ENCODE measurements around the gene ZNF80.

The ZNF80 gene

DNA sequence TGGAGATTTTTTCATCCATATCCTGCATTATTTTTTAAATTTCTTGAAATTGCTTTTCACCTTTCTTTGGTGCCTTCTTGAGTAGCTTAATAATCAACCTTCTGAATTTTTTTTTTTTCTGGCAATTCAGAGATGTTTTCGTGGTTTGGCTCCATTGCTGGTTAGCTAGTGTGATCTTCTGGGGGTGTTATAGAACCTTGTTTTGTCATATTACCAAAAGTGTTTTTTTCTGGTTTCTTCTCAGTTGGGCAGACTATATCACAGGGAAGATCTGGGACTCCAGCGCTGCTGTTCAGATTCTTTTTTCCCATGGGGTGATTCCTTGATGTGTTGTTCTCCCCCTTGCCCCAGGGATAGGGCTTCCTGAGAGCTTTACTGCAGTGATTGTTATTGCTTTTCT, 32.6 kb upstream of the ZNF80 start:
- ChIA-PET CTCF (no interaction called here), POLR2A (no interaction called here)
- TF ChIP-seq, protein P1, sequence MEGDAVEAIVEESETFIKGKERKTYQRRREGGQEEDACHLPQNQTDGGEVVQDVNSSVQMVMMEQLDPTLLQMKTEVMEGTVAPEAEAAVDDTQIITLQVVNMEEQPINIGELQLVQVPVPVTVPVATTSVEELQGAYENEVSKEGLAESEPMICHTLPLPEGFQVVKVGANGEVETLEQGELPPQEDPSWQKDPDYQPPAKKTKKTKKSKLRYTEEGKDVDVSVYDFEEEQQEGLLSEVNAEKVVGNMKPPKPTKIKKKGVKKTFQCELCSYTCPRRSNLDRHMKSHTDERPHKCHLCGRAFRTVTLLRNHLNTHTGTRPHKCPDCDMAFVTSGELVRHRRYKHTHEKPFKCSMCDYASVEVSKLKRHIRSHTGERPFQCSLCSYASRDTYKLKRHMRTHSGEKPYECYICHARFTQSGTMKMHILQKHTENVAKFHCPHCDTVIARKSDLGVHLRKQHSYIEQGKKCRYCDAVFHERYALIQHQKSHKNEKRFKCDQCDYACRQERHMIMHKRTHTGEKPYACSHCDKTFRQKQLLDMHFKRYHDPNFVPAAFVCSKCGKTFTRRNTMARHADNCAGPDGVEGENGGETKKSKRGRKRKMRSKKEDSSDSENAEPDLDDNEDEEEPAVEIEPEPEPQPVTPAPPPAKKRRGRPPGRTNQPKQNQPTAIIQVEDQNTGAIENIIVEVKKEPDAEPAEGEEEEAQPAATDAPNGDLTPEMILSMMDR (IDR thresholded peaks at IDR 0.05; ENCODE audit: insufficient read depth, low read length, missing control alignments) = no peak
- H3K4me3 ChIP-seq (ENCODE audit: low read depth, low read length) = no peak overlapping the region
- DNase-seq (ENCODE audit: low read depth, low spot score) = no peak

DNA sequence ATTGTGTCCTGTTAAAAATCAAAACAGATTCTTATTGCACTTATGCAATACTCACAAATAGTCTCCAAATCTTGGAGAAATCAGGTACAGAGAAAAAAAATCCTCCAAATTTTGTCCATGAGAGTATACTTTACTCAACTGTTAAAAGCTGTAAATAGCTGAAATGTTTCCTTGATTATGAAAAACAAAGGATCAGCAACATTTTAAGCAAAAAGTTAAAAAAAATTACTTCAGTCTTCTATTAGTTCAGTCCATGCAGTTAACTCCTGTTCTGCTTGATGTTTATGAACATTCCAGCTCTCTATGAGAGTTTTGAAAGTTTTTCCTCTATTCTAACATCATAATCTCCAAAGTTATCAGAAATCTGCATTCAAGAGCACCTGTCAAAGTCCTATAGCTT, 22.8 kb upstream of the ZNF80 start:
- CTCF ChIA-PET = no interaction called here

DNA sequence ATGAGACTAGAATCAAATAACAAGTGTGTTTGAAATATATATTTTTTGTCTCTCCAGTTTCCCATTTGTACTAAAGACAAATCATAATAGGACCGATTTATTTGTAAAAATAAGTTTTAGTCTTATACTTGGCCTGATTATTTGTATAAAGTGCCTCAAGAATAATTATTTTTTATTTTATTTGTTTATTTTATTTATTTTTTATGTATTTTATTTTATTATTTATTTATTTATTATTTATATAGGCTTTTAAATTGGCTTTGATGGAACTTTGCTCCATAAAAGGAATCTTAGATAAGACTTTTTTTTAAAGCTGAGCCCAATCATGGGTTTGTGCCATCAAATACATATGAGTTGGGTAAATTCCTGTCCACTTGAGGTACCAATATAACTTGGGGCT, 22.2 kb upstream of the ZNF80 start:
- CTCF ChIA-PET = no interaction called here

More for the DNA sequence above, 22.8 kb upstream of the ZNF80 start:
- DNase-seq (ENCODE audit: low read depth, low spot score) = no peak
- TF ChIP-seq, protein P1 (IDR thresholded peaks at IDR 0.05; ENCODE audit: insufficient read depth, low read length, missing control alignments) = no peak
- POLR2A ChIA-PET = no interaction called here
- no peak overlapping the region for H3K4me3 ChIP-seq (ENCODE audit: low read depth, low read length)

DNA sequence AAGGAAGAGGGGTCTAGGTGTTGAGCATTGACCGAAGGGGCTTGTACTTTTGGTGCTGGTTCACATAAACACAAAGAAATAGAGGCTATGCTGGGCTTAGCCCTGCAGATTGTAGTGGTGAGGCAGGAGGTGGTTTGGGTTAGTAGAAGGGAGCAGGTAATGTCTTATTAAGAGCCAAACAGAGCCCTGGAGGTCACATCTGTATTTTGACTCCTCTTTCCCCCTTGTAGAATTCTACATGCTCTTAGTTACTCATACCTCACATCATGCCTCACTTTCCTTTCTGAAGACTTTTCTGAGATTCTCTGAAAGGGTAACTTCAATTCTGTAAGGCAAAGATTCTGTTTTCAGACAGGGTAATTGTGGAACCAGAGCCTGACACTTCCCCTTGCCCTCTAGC, 16.1 kb upstream of the ZNF80 start:
- no peak for DNase-seq (ENCODE audit: low read depth, low spot score)
- CTCF ChIA-PET = no interaction called here
- TF ChIP-seq, protein P1 (IDR thresholded peaks at IDR 0.05; ENCODE audit: insufficient read depth, low read length, missing control alignments) = no peak
- H3K4me3 ChIP-seq (ENCODE audit: low read depth, low read length) = no peak overlapping the region
- POLR2A ChIA-PET = no interaction called here

More for the DNA sequence above, 22.2 kb upstream of the ZNF80 start:
- POLR2A ChIA-PET = no interaction called here
- no peak for DNase-seq (ENCODE audit: low read depth, low spot score)
- TF ChIP-seq, protein P1 (IDR thresholded peaks at IDR 0.05; ENCODE audit: insufficient read depth, low read length, missing control alignments) = no peak
- no peak overlapping the region for H3K4me3 ChIP-seq (ENCODE audit: low read depth, low read length)

DNA sequence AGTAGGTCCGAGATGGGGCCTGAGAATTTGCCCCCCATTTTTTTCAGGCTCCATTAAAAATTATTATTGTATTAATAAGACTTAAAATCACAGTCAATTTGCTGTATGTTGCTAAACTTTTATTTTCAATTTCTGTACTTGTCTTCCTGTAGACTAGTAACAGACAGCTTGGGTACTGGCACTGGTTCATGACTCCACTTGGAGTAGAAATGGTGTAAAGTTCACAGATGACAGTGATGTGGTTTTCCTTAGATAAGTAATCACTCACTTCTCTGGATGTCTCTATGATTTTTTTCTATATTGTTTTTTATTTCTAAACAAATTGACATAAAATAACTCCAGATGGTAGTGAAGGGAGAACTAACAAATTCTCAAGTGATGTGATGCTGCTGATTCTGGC, 15.6 kb upstream of the ZNF80 start:
- ChIA-PET POLR2A (no interaction called here), CTCF (no interaction called here)
- no peak for DNase-seq (ENCODE audit: low read depth, low spot score)
- H3K4me3 ChIP-seq (ENCODE audit: low read depth, low read length) = no peak overlapping the region
- TF ChIP-seq, protein P1 (IDR thresholded peaks at IDR 0.05; ENCODE audit: insufficient read depth, low read length, missing control alignments) = no peak

DNA sequence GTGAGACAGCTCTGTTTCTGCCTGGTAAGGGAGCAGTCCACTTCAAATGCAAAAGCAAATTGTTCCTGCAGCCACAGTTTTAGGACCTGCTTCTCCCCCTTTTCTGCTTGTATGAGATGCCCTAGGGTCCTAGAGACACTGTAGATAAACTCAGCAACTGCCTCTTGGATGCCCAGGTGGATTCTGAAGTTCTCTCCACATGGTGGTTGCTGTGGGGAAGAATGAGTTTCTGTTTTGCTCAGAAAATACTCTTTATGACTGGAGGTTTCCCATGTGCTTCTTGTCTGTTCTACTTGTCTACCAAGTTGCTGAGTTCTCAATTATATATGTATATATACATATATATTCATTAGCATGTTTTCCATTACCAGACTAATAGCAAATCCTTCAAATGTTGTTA, 5.6 kb upstream of the ZNF80 start:
- no peak for DNase-seq (ENCODE audit: low read depth, low spot score)
- POLR2A ChIA-PET = no interaction called here
- CTCF ChIA-PET = no interaction called here
- TF ChIP-seq, protein P1 (IDR thresholded peaks at IDR 0.05; ENCODE audit: insufficient read depth, low read length, missing control alignments) = no peak
- H3K4me3 ChIP-seq (ENCODE audit: low read depth, low read length) = no peak overlapping the region
